AG04450 (cell line): ENCODE measurements around the gene FIP1L1. TPM values are rescaled to one million over a fixed set of nuclear protein-coding genes. Genes with fewer than 3 reads are reported as not detected.

ENCODE experiments used
- CTCF ChIA-PET: fragments of 300-600, 350-600 bp; formaldehyde crosslinking; extraction: SDS; loops from one replicate; lab custom pipeline; 2022; ENCODE audit warnings: antibody characterized with exemption, inconsistent platforms; lab: Charles Lee
- POLR2A ChIA-PET: fragments of 350-600 bp; formaldehyde crosslinking; extraction: SDS; loops from one replicate; lab custom pipeline; 2021; ENCODE audit warnings: antibody characterized with exemption, inconsistent platforms; lab: Yijun Ruan, JAX
- DNase-seq: peaks from one replicate; pipeline ENCODE4 v3.0.0-alpha.2; 2011; ENCODE audit warnings: low read depth, low spot score
- H3K27ac ChIP-seq: one replicate; pipeline ENCODE4 v1.5.1; 2012; ENCODE audit warnings: low read depth, low read length, control low read depth
- H3K27me3 ChIP-seq: one replicate; pipeline ENCODE4 v1.6.0; 2012; ENCODE audit warnings: low read length; ENCODE audit not compliant: control insufficient read depth, insufficient read depth
- H3K4me3 ChIP-seq: 2 replicates; pipeline ENCODE4 v1.5.1; 2011; ENCODE audit warnings: mild to moderate bottlenecking, low read depth, low read length, control low read depth
- H3K9me3 ChIP-seq: 2 replicates; pipeline ENCODE4 v1.5.1; 2012; ENCODE audit warnings: low read length; ENCODE audit not compliant: control insufficient read depth, insufficient read depth
- CTCF ChIP-seq: IDR thresholded peaks from 2 replicates; pipeline ENCODE4 v1.5.1; 2011; ENCODE audit warnings: low read depth, low read length, control low read depth, inconsistent platforms
- polyA plus RNA-seq: library from polyadenylated mRNA; depleted of rRNA; stranded (reverse); fragments of >200 nt; gene quantifications from 2 replicates; pipeline ENCODE4 v1.2.3, GENCODE V29; 2011

Gene FIP1L1
- polyA plus RNA-seq, 1 experiment: 30.5 TPM

GRCh38 chr4:53489279-53489889 is 111.9 kb downstream of the FIP1L1 start:
- CTCF ChIA-PET: interaction anchor here (1.2 to 3.6 kb wide), 7 partner anchors 9 to 743 kb away, joined by 3 to 22 read pairs (median 5); no protein-coding TSS in a partner anchor
- POLR2A ChIA-PET: interaction anchor here (0.6 kb wide), 1 partner anchor 51 kb away, joined by 6 read pairs; no protein-coding TSS in a partner anchor
- Histone ChIP-seq H3K9me3 (no peaks in the 10 kb centered on the region), H3K27me3 (no peaks in the 10 kb centered on the region), H3K4me3 (no peak overlapping the region), H3K27ac (no peak overlapping the region)
- TF ChIP-seq CTCF: no peak
- DNase-seq: no peak

DNA sequence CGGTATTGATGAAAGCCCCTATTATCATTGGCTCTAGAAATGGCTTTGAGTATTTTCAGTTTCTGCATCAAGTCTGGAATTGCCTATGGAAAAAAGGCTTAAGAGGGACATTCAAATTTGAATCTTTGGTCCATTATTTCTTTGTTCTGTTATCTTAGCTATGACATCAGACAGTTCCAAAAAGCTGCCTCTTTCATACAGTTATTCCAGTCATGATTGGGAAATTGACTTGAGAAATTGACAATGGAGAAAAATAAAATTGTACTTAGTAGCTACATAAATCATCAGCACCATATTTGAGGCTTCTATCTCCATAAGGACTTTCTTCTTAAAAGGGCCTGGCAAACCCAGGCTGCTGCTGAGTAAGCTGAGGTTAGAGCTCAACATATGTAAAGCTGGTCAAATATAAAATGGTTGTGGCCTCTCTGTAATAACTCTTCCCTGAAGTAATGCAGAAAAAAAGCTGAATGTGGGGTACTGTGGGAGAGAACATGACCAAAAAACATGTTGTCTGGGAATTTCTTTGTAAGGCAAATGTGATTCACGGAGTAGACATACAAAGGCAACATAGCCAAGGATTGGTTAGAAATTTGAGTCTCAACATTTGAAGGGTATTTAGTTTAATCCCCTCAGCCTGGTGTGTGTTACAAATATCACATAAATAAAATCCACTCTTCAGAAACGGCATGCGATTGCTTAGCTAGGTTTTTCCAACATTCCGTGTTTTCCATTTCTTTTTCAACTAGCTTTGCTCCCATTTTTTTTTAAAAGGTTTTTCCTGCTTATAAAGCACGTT is 112.9 kb downstream of the FIP1L1 start:
- H3K27ac ChIP-seq: peak overlapping the region; percentile 63
- H3K4me3 ChIP-seq: no peak overlapping the region
- DNase-seq: peak; percentile 33
- ChIA-PET POLR2A (interaction anchor here (0.8 to 1.1 kb wide), 2 partner anchors 14 to 739 kb away, joined by 3 to 5 read pairs; partner anchors contain the start of gene PDGFRA), CTCF (interaction anchor here (0.6 to 3.6 kb wide), 22 partner anchors 10 to 728 kb away, joined by 3 to 22 read pairs (median 3); no protein-coding TSS in a partner anchor)
- H3K9me3 ChIP-seq: no peaks in the 10 kb centered on the region
- no peaks in the 10 kb centered on the region for H3K27me3 ChIP-seq
- no peak for TF ChIP-seq CTCF

DNA sequence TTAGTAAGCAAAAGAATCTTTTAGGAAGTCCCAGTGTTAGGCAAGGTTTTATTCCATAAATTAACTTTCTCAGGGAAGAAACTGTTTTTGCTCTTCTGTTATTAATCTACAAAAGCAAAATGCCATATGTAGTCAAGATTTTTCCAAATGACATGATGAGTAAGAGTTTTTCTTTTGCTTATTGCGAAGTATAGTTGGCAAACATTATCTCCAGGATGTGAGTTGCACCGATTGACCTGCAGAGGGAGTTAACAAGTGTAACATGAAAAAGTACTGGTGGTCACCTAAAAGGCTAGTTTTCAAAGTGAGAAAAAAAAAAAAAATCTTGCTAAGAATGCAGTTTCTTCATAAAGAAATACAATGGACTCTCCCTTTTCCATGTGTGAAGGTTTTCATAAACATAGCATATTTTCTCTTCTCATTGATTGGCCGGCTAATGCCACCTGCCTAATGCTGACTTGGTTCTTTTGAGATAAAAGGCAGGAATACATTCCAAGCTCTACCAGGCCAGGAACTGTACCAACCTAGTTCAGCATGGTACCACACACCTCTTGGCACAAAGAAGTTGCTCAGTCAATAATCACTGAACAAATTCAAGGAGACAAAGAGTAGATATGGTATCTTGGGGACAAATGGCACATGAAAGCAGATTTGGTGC is 113.7 kb downstream of the FIP1L1 start:
- peak; percentile 83 for TF ChIP-seq CTCF
- no peak overlapping the region for H3K4me3 ChIP-seq
- no peaks in the 10 kb centered on the region for H3K9me3 ChIP-seq
- H3K27ac ChIP-seq: no peak overlapping the region
- no peaks in the 10 kb centered on the region for H3K27me3 ChIP-seq
- peak; percentile 72 for DNase-seq
- ChIA-PET POLR2A (interaction anchor here (0.8 to 1.1 kb wide), 2 partner anchors 15 to 738 kb away, joined by 3 to 5 read pairs; partner anchors contain the start of gene PDGFRA), CTCF (interaction anchor here (0.6 to 3.6 kb wide), 20 partner anchors 11 to 727 kb away, joined by 3 to 22 read pairs (median 3); no protein-coding TSS in a partner anchor)

- Histone ChIP-seq H3K9me3 (no peaks in the 10 kb centered on the region), H3K27ac (no peak overlapping the region), H3K4me3 (no peak overlapping the region), H3K27me3 (no peaks in the 10 kb centered on the region)
- ChIA-PET CTCF (interaction anchor here (0.5 kb wide), 1 partner anchor 9 kb away, joined by 4 read pairs; no protein-coding TSS in a partner anchor), POLR2A (no interaction called here)
- TF ChIP-seq CTCF: no peak
- DNase-seq: no peak
These were observed 117.4 kb downstream of the FIP1L1 start for GRCh38 chr4:53494851-53495250.
